IPS-NIHi7 (cell line): Measurements from ENCODE around the gene DLL4.

ENCODE experiments used
- DNase-seq: peaks from one replicate; pipeline ENCODE4 v3.0.0; 2012; ENCODE audit warnings: mixed read lengths; ENCODE audit errors: extremely low spot score

The DLL4 gene

GRCh38 chr15:40906091-40906990 is 22.8 kb upstream of the DLL4 start:
- peak; percentile 90 for DNase-seq

- no peak for DNase-seq
These were observed 21.9 kb upstream of the DLL4 start for GRCh38 chr15:40906991-40907802.

- no peak for DNase-seq
These were observed 21.0 kb upstream of the DLL4 start for GRCh38 chr15:40908095-40908494.

GRCh38 chr15:40909662-40910630 is 19.2 kb upstream of the DLL4 start:
- no peak for DNase-seq

- DNase-seq = peak; percentile 71
These were observed 18.0 kb upstream of the DLL4 start for GRCh38 chr15:40911141-40911540.

GRCh38 chr15:40911693-40912092 is 17.4 kb upstream of the DLL4 start:
- DNase-seq = no peak

- DNase-seq = no peak
These were observed 16.7 kb upstream of the DLL4 start for GRCh38 chr15:40912478-40912877.

- no peak for DNase-seq
These were observed 15.1 kb upstream of the DLL4 start for GRCh38 chr15:40914013-40914412.

GRCh38 chr15:40914486-40914885 is 14.7 kb upstream of the DLL4 start:
- no peak for DNase-seq

GRCh38 chr15:40915116-40915661 is 14.0 kb upstream of the DLL4 start:
- DNase-seq = no peak

- DNase-seq = no peak
These were observed 13.5 kb upstream of the DLL4 start for GRCh38 chr15:40915679-40916078.

GRCh38 chr15:40917585-40917984 is 11.6 kb upstream of the DLL4 start:
- DNase-seq = no peak

- no peak for DNase-seq
These were observed 10.9 kb upstream of the DLL4 start for GRCh38 chr15:40918146-40918798.

- no peak for DNase-seq
These were observed 10.2 kb upstream of the DLL4 start for GRCh38 chr15:40918799-40919392.

- DNase-seq = no peak
These were observed 7.1 kb upstream of the DLL4 start for GRCh38 chr15:40921949-40922607.

GRCh38 chr15:40922608-40923005 is 6.5 kb upstream of the DLL4 start:
- no peak for DNase-seq

- no peak for DNase-seq
These were observed 5.6 kb upstream of the DLL4 start for GRCh38 chr15:40923551-40923950.

GRCh38 chr15:40925495-40925862 is 3.7 kb upstream of the DLL4 start:
- DNase-seq = no peak

- no peak for DNase-seq
These were observed 3.1 kb upstream of the DLL4 start for GRCh38 chr15:40925863-40926658.
